ENCODE data around the gene SHROOM3.

Gene SHROOM3

GRCh38 chr4:76781698-76782595, 346.9 kb downstream of the SHROOM3 start:
- Histone ChIP-seq H3K4me3 (ENCODE audit: low read depth in 1 of 2, low read length in 1 of 2) (no peak overlapping the region), H3K4me1 (ENCODE audit: control insufficient read depth in 1 of 2, insufficient read depth in 1 of 2, low read depth in 1 of 2, low read length in 1 of 2) (peaks cover 4 to 7% of the 10 kb centered on the region in 2 experiments), H3K36me3 (no peaks in the 10 kb centered on the region), H3K27me3 (no peaks in the 10 kb centered on the region), H3K27ac (no peak overlapping the region), H3K9me3 (no peaks in the 10 kb centered on the region)
- TF ChIP-seq CTCF (IDR thresholded peaks at IDR 0.05) = no peak

GRCh38 chr4:76782837-76783236, 347.8 kb downstream of the SHROOM3 start:
- no peaks in the 10 kb centered on the region for H3K27me3 ChIP-seq
- no peak overlapping the region for H3K4me3 ChIP-seq (ENCODE audit: low read depth in 1 of 2, low read length in 1 of 2)
- H3K36me3 ChIP-seq = no peaks in the 10 kb centered on the region
- H3K27ac ChIP-seq = no peak overlapping the region
- H3K9me3 ChIP-seq = no peaks in the 10 kb centered on the region
- TF ChIP-seq CTCF (IDR thresholded peaks at IDR 0.05) = no peak
- H3K4me1 ChIP-seq (ENCODE audit: control insufficient read depth in 1 of 2, insufficient read depth in 1 of 2, low read depth in 1 of 2, low read length in 1 of 2) = peaks cover 4 to 7% of the 10 kb centered on the region in 2 experiments

- no peak for TF ChIP-seq CTCF (IDR thresholded peaks at IDR 0.05)
- H3K36me3 ChIP-seq = no peaks in the 10 kb centered on the region
- peaks cover 4 to 7% of the 10 kb centered on the region in 2 experiments for H3K4me1 ChIP-seq (ENCODE audit: control insufficient read depth in 1 of 2, insufficient read depth in 1 of 2, low read depth in 1 of 2, low read length in 1 of 2)
- H3K4me3 ChIP-seq (ENCODE audit: low read depth in 1 of 2, low read length in 1 of 2) = no peak overlapping the region
- no peaks in the 10 kb centered on the region for H3K27me3 ChIP-seq
- H3K27ac ChIP-seq = no peak overlapping the region
- no peaks in the 10 kb centered on the region for H3K9me3 ChIP-seq
Observed at GRCh38 chr4:76783836-76784235, 348.8 kb downstream of the SHROOM3 start.

GRCh38 chr4:76784237-76784636, 349.2 kb downstream of the SHROOM3 start:
- H3K36me3 ChIP-seq = no peaks in the 10 kb centered on the region
- peaks cover 4 to 7% of the 10 kb centered on the region in 2 experiments for H3K4me1 ChIP-seq (ENCODE audit: control insufficient read depth in 1 of 2, insufficient read depth in 1 of 2, low read depth in 1 of 2, low read length in 1 of 2)
- no peak overlapping the region for H3K27ac ChIP-seq
- no peaks in the 10 kb centered on the region for H3K27me3 ChIP-seq
- no peak for TF ChIP-seq CTCF (IDR thresholded peaks at IDR 0.05)
- H3K9me3 ChIP-seq = no peaks in the 10 kb centered on the region
- no peak overlapping the region for H3K4me3 ChIP-seq (ENCODE audit: low read depth in 1 of 2, low read length in 1 of 2)

- no peak for TF ChIP-seq CTCF (IDR thresholded peaks at IDR 0.05)
Observed at GRCh38 chr4:76787898-76788297, 352.9 kb downstream of the SHROOM3 start.

More at GRCh38 chr4:76787898-76788297, 352.9 kb downstream of the SHROOM3 start:
- Histone ChIP-seq H3K36me3 (no peaks in the 10 kb centered on the region), H3K4me3 (ENCODE audit: low read depth in 1 of 2, low read length in 1 of 2) (no peak overlapping the region), H3K4me1 (ENCODE audit: control insufficient read depth in 1 of 2, insufficient read depth in 1 of 2, low read depth in 1 of 2, low read length in 1 of 2) (no peaks in the 10 kb centered on the region), H3K9me3 (no peaks in the 10 kb centered on the region), H3K27me3 (no peaks in the 10 kb centered on the region), H3K27ac (no peak overlapping the region)
